Measurements from ENCODE around the gene BID. TPM values are rescaled to one million over a fixed set of nuclear protein-coding genes. Genes with fewer than 3 reads are reported as not detected.

Gene BID
- total RNA-seq, 1 experiment from 2014 or later = 58.2 TPM

DNA sequence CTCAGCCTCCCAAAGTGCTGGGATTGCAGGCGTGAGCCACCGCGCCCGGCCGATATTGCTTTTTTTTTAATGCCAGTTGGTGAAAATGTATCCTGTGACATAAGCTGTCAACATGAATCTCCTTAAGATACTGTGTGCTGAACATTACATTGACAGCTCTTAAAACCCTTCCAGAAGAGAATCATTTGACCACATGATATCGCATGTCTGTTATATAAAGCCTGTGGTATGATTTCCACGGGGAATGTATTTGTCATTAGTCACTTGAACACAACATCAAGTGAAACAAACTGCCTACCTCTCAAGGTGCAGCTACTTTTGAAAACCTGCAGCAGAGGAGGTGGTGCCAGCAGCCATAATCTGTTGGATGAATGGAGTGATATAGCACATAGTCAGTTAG lies 68.7 kb downstream of the BID start:
- Histone ChIP-seq H3K4me3 (replicated peaks in 1 of 2; ENCODE audit: low read depth in 1 of 2, low read length in 2 of 2) (no peak overlapping the region), H3K27ac (ENCODE audit: low read depth, low read length) (peak overlapping the region; percentile 69; the same call in 1 of the 2 replicates), H3K4me1 (ENCODE audit: control insufficient read depth in 1 of 2, insufficient read depth in 2 of 2, low read length in 2 of 2) (peaks cover 12 to 21% of the 10 kb centered on the region in 2 experiments; a peak in 3 of 4 replicates), H3K9me2 (ENCODE audit: insufficient read depth) (no peaks in the 10 kb centered on the region), H3K27me3 (ENCODE audit: insufficient read depth, low read length) (no peaks in the 10 kb centered on the region), H3K79me2 (ENCODE audit: insufficient read depth, low read length) (no peaks in the 10 kb centered on the region), H3K9ac (ENCODE audit: low read length) (no peak overlapping the region), H3K9me3 (ENCODE audit: control insufficient read depth in 1 of 2, insufficient read depth in 1 of 2, low read depth in 1 of 2, low read length in 2 of 2) (no peaks in the 10 kb centered on the region), H3K36me3 (ENCODE audit: control insufficient read depth in 1 of 2, insufficient read depth in 2 of 2, low read length in 2 of 2) (no peaks in the 10 kb centered on the region), H4K20me1 (ENCODE audit: insufficient read depth) (no peaks in the 10 kb centered on the region), H3K4me2 (ENCODE audit: low read length) (peak overlapping the region; percentile 82), H2AFZ (ENCODE audit: low read depth, low read length, poor library complexity, severe bottlenecking) (no peak overlapping the region)
- intact Hi-C loops (cut with micrococcal nuclease) = no loop called here
- ATAC-seq = no peak
- POLR2A ChIA-PET = no interaction called here
- no peak for DNase-seq (ENCODE audit: low read depth, low spot score)
- RAD21 ChIA-PET (ENCODE audit: low non-redundant PET in 1 of 2, low total read pairs in 2 of 2, uncharacterized antibody in 2 of 2, unreplicated experiment in 2 of 2) = no interaction called here
- no TSS peak for BruUV-seq (replicated peaks)
- no peak for TF ChIP-seq SP1 (IDR thresholded peaks at IDR 0.05; ENCODE audit: low read depth)
- TF ChIP-seq EGR1 (IDR thresholded peaks at IDR 0.05; ENCODE audit: low read depth) = no peak
- TF ChIP-seq, protein P1, sequence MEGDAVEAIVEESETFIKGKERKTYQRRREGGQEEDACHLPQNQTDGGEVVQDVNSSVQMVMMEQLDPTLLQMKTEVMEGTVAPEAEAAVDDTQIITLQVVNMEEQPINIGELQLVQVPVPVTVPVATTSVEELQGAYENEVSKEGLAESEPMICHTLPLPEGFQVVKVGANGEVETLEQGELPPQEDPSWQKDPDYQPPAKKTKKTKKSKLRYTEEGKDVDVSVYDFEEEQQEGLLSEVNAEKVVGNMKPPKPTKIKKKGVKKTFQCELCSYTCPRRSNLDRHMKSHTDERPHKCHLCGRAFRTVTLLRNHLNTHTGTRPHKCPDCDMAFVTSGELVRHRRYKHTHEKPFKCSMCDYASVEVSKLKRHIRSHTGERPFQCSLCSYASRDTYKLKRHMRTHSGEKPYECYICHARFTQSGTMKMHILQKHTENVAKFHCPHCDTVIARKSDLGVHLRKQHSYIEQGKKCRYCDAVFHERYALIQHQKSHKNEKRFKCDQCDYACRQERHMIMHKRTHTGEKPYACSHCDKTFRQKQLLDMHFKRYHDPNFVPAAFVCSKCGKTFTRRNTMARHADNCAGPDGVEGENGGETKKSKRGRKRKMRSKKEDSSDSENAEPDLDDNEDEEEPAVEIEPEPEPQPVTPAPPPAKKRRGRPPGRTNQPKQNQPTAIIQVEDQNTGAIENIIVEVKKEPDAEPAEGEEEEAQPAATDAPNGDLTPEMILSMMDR (IDR thresholded peaks at IDR 0.05 in 2 of 3, conservative IDR thresholded peaks at IDR 0.05 in 1 of 3; ENCODE audit: borderline replicate concordance in 1 of 3, insufficient read depth in 1 of 3, low read depth in 2 of 3, low read length in 2 of 3) = no peak
- TF ChIP-seq, protein P2, sequence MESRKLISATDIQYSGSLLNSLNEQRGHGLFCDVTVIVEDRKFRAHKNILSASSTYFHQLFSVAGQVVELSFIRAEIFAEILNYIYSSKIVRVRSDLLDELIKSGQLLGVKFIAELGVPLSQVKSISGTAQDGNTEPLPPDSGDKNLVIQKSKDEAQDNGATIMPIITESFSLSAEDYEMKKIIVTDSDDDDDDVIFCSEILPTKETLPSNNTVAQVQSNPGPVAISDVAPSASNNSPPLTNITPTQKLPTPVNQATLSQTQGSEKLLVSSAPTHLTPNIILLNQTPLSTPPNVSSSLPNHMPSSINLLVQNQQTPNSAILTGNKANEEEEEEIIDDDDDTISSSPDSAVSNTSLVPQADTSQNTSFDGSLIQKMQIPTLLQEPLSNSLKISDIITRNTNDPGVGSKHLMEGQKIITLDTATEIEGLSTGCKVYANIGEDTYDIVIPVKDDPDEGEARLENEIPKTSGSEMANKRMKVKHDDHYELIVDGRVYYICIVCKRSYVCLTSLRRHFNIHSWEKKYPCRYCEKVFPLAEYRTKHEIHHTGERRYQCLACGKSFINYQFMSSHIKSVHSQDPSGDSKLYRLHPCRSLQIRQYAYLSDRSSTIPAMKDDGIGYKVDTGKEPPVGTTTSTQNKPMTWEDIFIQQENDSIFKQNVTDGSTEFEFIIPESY (IDR thresholded peaks at IDR 0.05; ENCODE audit: extremely low read depth, insufficient replicate concordance, low read length) = no peak
- TF ChIP-seq ELF1 (IDR thresholded peaks at IDR 0.05; ENCODE audit: borderline replicate concordance, low read depth) = no peak
- no peak for TF ChIP-seq FOSL1 (IDR thresholded peaks at IDR 0.05; ENCODE audit: low read depth)
- TF ChIP-seq, protein P3, sequence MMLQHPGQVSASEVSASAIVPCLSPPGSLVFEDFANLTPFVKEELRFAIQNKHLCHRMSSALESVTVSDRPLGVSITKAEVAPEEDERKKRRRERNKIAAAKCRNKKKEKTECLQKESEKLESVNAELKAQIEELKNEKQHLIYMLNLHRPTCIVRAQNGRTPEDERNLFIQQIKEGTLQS (IDR thresholded peaks at IDR 0.05) = no peak
- TF ChIP-seq RAD21 (IDR thresholded peaks at IDR 0.05; ENCODE audit: low read depth) = no peak
- no peak for TF ChIP-seq SIN3A (IDR thresholded peaks at IDR 0.05; ENCODE audit: low read depth)
- no peak for TF ChIP-seq ZNF274 (IDR thresholded peaks at IDR 0.05; ENCODE audit: low read depth, low read length)
- no peak for TF ChIP-seq ZFX (IDR thresholded peaks at IDR 0.05)
- no peak for TF ChIP-seq POLR2AphosphoS5 (IDR thresholded peaks at IDR 0.05; ENCODE audit: low read depth, low read length)
- no peak for TF ChIP-seq EZH2 (IDR thresholded peaks at IDR 0.05)
- CTCF ChIA-PET = interaction anchor here (0.8 kb wide), 1 partner anchor 37 kb away, joined by 3 read pairs; no protein-coding TSS in a partner anchor
